ENCODE measurements around the gene DLK2.

GRCh38 chr6:43454290-43454695 lies 1.1 kb downstream of the DLK2 start:
- peak; percentile 89 for TF ChIP-seq CTCF (IDR thresholded peaks at IDR 0.05)
- no peak for TF ChIP-seq EZH2phosphoT487 (IDR thresholded peaks at IDR 0.05)
- no peak for TF ChIP-seq EZH2 (IDR thresholded peaks at IDR 0.05)
